HUES6 (cell line): ENCODE results near the gene CYSRT1.
A peak's percentile ranks its signal among the peaks of the same experiment; 100 is the strongest.

Experiments
- H3K27ac ChIP-seq: 2 replicates; pipeline ENCODE4 v1.7.0; 2013; ENCODE audit warnings: low read depth, mild to moderate bottlenecking, low read length, inconsistent platforms
- H3K27me3 ChIP-seq: 2 replicates; pipeline ENCODE4 v1.6.1; 2013; ENCODE audit warnings: low read length; ENCODE audit not compliant: control insufficient read depth, insufficient read depth
- H3K36me3 ChIP-seq: 2 replicates; pipeline ENCODE4 v1.6.1; 2013; ENCODE audit warnings: low read length; ENCODE audit not compliant: control insufficient read depth, insufficient read depth
- H3K4me1 ChIP-seq: 2 replicates; pipeline ENCODE4 v1.6.1; 2013; ENCODE audit warnings: low read length; ENCODE audit not compliant: control insufficient read depth, insufficient read depth
- H3K4me3 ChIP-seq: 2 replicates; pipeline ENCODE4 v1.5.1; 2013; ENCODE audit warnings: low read depth, low read length
- H3K9ac ChIP-seq: one replicate; pipeline ENCODE4 v1.6.1; 2013; ENCODE audit warnings: mild to moderate bottlenecking, low read length
- H3K9me3 ChIP-seq: 2 replicates; pipeline ENCODE4 v1.6.1; 2013; ENCODE audit warnings: low read depth, low read length; ENCODE audit not compliant: control insufficient read depth, insufficient read depth

CYSRT1 gene

GRCh38 chr9:137221506-137222111 is 3.4 kb upstream of the CYSRT1 start:
- Histone ChIP-seq H3K9me3 (no peaks in the 10 kb centered on the region), H3K4me1 (peaks cover 28% of the 10 kb centered on the region), H3K27me3 (peaks cover 9% of the 10 kb centered on the region), H3K36me3 (peaks cover 7% of the 10 kb centered on the region), H3K4me3 (peak overlapping the region; percentile 60), H3K9ac (no peak overlapping the region), H3K27ac (no peak overlapping the region)

- Histone ChIP-seq H3K9ac (peak within 1 kb of the TSS; percentile 5), H3K36me3 (peaks cover 3% of the 10 kb centered on the region; the same call in 1 of the 2 replicates), H3K4me1 (peaks cover 27% of the 10 kb centered on the region), H3K9me3 (no peaks in the 10 kb centered on the region), H3K27me3 (peaks cover 9% of the 10 kb centered on the region), H3K4me3 (peak within 1 kb of the TSS; percentile 92), H3K27ac (no peak within 1 kb of the TSS)
Observed at GRCh38 chr9:137222190-137223077, 2.5 kb upstream of the CYSRT1 start, which contains the start of gene RNF208. RNF208 (minus strand) TSS chr9:137222240; CDS start chr9:137221212, 1,028 bp downstream.

- H3K4me3 ChIP-seq = peak overlapping the region; percentile 92
- H3K27me3 ChIP-seq = peaks cover 9% of the 10 kb centered on the region
- H3K27ac ChIP-seq = peak overlapping the region; percentile 75
- H3K4me1 ChIP-seq = peaks cover 24% of the 10 kb centered on the region
- peak overlapping the region; percentile 85 for H3K9ac ChIP-seq
- no peaks in the 10 kb centered on the region for H3K9me3 ChIP-seq
- H3K36me3 ChIP-seq = peaks cover 3% of the 10 kb centered on the region; the same call in 1 of the 2 replicates
Observed at GRCh38 chr9:137223078-137223970, 1.6 kb upstream of the CYSRT1 start.

- H3K9me3 ChIP-seq = no peaks in the 10 kb centered on the region
- no peak overlapping the region for H3K27ac ChIP-seq
- H3K27me3 ChIP-seq = peaks cover 9% of the 10 kb centered on the region
- H3K4me1 ChIP-seq = peaks cover 15% of the 10 kb centered on the region
- no peaks in the 10 kb centered on the region for H3K36me3 ChIP-seq
- H3K9ac ChIP-seq = peak overlapping the region; percentile 17
- no peak overlapping the region for H3K4me3 ChIP-seq
Observed at GRCh38 chr9:137225699-137226331, 841 bp downstream of the CYSRT1 start.

DNA sequence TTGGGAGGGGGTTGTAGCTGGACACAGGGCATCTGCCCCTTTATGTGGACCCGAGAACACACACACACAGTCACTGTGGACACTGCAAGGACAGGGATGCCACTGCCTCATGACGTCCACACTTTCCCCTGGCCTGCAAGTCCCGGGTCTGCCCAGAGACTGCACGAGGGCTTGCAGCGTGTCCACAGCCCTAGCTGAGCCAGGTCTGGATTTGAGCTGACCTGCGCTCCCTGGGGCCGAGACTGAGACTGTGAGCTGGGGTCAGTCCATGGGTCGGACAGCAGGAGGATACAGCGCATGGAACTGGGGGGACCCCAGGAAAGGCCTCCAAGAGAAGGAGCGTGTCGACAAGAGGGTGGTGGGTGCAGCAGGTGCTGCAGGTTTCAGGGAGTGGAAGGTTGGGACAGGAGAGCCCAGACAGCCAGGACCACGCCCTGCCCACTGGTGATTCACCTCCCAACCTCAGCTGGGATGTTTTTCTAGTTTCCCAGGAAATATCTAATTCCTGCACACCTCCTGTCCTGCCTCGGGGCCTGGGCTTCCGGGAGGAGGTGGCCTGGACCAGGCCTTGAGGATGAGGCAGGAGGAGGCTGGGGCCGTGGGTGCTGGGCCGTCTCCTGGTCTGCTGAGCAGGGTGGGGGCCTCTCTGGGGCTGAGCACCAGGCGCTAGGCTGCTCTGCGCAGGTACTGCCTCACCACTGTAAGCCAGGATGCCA is 1.5 kb downstream of the CYSRT1 start:
- peak overlapping the region; percentile 17 for H3K9ac ChIP-seq
- no peak overlapping the region for H3K4me3 ChIP-seq
- H3K27ac ChIP-seq = no peak overlapping the region
- H3K9me3 ChIP-seq = no peaks in the 10 kb centered on the region
- H3K4me1 ChIP-seq = peaks cover 15% of the 10 kb centered on the region
- H3K27me3 ChIP-seq = peaks cover 9% of the 10 kb centered on the region
- no peaks in the 10 kb centered on the region for H3K36me3 ChIP-seq

GRCh38 chr9:137227054-137227852 is 2.3 kb downstream of the CYSRT1 start, which contains the start of gene RNF224:
RNF224 (plus strand) TSS chr9:137227502; CDS start chr9:137228336, 834 bp downstream.
- Histone ChIP-seq H3K9me3 (no peaks in the 10 kb centered on the region), H3K9ac (peak within 1 kb of the TSS; percentile 17), H3K4me3 (no peak within 1 kb of the TSS), H3K27ac (no peak within 1 kb of the TSS), H3K27me3 (peaks cover 9% of the 10 kb centered on the region), H3K36me3 (no peaks in the 10 kb centered on the region), H3K4me1 (peaks cover 15% of the 10 kb centered on the region)

DNA sequence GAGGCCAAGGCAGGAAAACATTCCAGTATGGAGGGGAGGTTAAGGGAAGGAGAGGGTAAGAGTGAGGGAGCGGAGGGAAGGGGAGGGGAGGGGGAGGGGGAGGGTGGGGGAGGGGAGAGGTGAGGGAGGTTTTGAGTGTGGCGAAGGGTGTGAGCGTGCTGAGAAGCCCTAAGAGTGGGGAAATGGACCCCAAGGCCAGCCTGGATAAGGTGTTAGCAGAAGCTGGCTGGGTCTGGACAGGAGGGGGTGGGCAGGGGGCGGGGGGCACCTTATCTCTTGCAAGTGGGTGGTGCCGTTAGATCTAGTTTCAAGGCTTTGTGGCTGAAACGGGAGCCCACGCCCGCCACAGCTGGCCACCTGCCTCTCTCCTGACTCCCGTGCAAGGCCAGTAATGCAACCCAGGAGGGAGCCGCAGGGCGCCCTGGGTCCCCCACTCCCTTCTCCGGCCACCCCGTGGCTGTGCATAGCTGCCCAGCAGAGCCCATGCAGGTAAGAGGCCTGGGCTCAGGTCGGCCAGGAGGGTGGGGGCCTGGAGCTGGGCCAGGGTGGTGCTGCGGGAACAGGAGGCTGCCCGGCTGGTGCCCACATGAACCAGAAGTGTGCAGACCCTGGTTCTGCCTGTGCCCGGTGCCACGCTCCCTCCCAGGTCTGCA is 3.0 kb downstream of the CYSRT1 start:
- Histone ChIP-seq H3K27me3 (peaks cover 1% of the 10 kb centered on the region; the same call in 1 of the 2 replicates), H3K4me1 (peaks cover 11% of the 10 kb centered on the region), H3K9ac (no peak overlapping the region)

DNA sequence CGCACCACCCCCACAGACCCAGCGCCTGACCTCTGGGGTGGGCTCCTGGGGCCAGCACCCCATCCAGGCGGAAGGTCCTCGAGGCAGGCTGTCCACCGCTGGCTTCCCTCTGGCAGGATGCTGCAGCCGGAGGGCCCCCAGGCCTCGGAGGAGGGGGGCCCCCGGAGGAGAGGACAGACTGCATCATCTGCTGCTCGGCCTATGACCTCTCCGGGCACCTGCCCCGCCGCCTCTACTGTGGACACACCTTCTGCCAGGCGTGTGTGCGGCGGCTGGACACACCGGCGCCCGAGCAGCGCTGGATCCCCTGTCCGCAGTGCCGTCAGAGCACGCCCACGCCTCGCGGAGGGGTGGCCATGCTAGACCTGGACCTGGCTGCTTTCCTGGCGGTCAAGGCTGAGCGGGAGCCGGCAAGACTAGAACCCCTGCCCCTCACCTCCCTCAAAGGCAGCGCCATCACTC is 3.6 kb downstream of the CYSRT1 start:
- no peaks in the 10 kb centered on the region for H3K36me3 ChIP-seq
- no peaks in the 10 kb centered on the region for H3K9me3 ChIP-seq
- peaks cover 10% of the 10 kb centered on the region for H3K4me1 ChIP-seq
- no peaks in the 10 kb centered on the region for H3K27me3 ChIP-seq
- no peak overlapping the region for H3K9ac ChIP-seq
- no peak overlapping the region for H3K27ac ChIP-seq
- H3K4me3 ChIP-seq = no peak overlapping the region

More for the DNA sequence above, 3.0 kb downstream of the CYSRT1 start:
- H3K27ac ChIP-seq = no peak overlapping the region
- no peak overlapping the region for H3K4me3 ChIP-seq
- no peaks in the 10 kb centered on the region for H3K9me3 ChIP-seq
- no peaks in the 10 kb centered on the region for H3K36me3 ChIP-seq
